Colonic mucosa (tissue), 4 donors: ENCODE data around the gene DUS1L. TPM values are rescaled to one million over a fixed set of nuclear protein-coding genes. Genes with fewer than 3 reads are reported as not detected.

ENCODE experiments used
- DNase-seq: peaks from one replicate; pipeline ENCODE4 v3.0.0-alpha.2; 2020
- H3K27ac ChIP-seq: fragments of 200-600 bp; one replicate; pipeline ENCODE4 v1.8.0; 2021
- H3K27me3 ChIP-seq: fragments of 200-600 bp; one replicate; pipeline ENCODE4 v1.8.0; 2021
- H3K36me3 ChIP-seq: fragments of 200-600 bp; one replicate; pipeline ENCODE4 v1.8.0; 2021
- H3K4me1 ChIP-seq: fragments of 200-600 bp; one replicate; pipeline ENCODE4 v1.8.0; 2021; ENCODE audit warnings: mild to moderate bottlenecking
- H3K4me3 ChIP-seq: fragments of 200-600 bp; one replicate; pipeline ENCODE4 v1.8.0; 2021
- H3K9ac ChIP-seq, 2 donors: one replicate each; pipeline ENCODE4 v1.7.0; 2013; ENCODE audit warnings: control low read depth in 2 of 2, low read depth in 2 of 2, low read length in 2 of 2
- H3K9me3 ChIP-seq: fragments of 200-600 bp; one replicate; pipeline ENCODE4 v1.8.0; 2021
- intact Hi-C: fragments of 100-400 bp; cut with DNase I; formaldehyde crosslinking; loops from one replicate; pipeline ENCODE4 v1.14.1; 2022
- total RNA-seq, 2 donors: library from RNA; stranded (reverse); fragmentation: NEBNext Ultra II Directional in 1 of 2; extraction: Animal tissue kit (Norgen Biotek cat#: 25700) in 1 of 2; gene quantifications; one replicate each; pipeline ENCODE4 v1.2.1, GENCODE V29; 2021
- TF ChIP-seq, protein P1 (sequence below): fragments of 200-600 bp; IDR thresholded peaks from one replicate; pipeline ENCODE4 v1.8.0; 2022; ENCODE audit warnings: antibody characterized with exemption, mild to moderate bottlenecking
- donor health status: healthy.
- donor health status: DM: no; HTN: no; CAD: no.
- donor health status: DM: no; HTN: no; CAD: no.

The DUS1L gene
- total RNA-seq, 2 donors from 2014 or later = 113 to 253 TPM

DNA sequence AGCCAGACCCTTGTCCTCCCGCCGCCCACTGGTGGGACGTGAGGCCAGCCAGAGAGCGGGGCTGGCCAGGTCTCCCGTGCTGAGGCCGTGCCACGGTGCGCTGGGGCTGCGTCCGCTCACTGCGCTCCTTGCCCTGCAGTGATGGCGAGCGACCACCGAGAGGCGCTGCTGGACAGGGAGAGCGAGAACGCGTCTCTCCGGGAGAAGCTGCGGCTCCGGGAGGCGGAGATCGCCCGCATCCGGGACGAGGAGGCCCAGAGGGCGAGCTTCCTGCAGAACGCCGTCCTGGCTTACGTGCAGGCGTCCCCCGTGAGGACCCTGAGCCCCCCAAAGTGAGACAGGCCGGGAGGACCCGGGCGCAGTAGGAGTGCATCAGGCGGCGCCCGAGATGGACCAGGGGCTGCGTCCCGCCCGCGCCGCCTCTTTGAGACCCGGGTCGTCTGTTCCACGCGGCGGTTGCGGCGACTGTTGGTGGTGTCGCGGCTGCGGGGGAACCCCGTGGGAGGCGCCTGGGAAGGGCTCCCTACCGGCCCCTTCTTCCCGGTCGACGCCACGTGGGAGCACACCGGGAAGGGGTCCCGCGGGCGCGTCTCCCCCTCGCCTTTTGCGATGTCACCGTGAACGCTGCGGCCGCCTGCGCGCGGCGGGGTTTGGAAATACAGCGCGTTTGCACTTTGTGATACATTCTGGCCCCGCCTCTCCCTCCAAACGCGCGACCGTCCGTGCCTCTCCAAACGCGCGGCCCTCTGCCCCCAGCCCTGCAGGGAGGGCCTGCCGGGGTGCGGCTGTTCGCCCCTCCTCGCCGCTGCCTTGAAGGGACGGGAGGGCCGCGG, 34.9 kb downstream of the DUS1L start:
- TF ChIP-seq, protein P1, sequence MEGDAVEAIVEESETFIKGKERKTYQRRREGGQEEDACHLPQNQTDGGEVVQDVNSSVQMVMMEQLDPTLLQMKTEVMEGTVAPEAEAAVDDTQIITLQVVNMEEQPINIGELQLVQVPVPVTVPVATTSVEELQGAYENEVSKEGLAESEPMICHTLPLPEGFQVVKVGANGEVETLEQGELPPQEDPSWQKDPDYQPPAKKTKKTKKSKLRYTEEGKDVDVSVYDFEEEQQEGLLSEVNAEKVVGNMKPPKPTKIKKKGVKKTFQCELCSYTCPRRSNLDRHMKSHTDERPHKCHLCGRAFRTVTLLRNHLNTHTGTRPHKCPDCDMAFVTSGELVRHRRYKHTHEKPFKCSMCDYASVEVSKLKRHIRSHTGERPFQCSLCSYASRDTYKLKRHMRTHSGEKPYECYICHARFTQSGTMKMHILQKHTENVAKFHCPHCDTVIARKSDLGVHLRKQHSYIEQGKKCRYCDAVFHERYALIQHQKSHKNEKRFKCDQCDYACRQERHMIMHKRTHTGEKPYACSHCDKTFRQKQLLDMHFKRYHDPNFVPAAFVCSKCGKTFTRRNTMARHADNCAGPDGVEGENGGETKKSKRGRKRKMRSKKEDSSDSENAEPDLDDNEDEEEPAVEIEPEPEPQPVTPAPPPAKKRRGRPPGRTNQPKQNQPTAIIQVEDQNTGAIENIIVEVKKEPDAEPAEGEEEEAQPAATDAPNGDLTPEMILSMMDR = peak; percentile 96
- intact Hi-C loops = loop anchor here (2.0 to 10.0 kb wide), 2 partner anchors 118 to 294 kb away; no protein-coding TSS in a partner anchor
- Histone ChIP-seq H3K4me1 (peaks cover 10% of the 10 kb centered on the region), H3K4me3 (peak overlapping the region; percentile 47), H3K9ac (peak overlapping the region; percentile 43 to 46), H3K36me3 (no peaks in the 10 kb centered on the region), H3K27me3 (no peaks in the 10 kb centered on the region), H3K27ac (peak overlapping the region; percentile 75), H3K9me3 (no peaks in the 10 kb centered on the region)
- DNase-seq = peak; percentile 90

DNA sequence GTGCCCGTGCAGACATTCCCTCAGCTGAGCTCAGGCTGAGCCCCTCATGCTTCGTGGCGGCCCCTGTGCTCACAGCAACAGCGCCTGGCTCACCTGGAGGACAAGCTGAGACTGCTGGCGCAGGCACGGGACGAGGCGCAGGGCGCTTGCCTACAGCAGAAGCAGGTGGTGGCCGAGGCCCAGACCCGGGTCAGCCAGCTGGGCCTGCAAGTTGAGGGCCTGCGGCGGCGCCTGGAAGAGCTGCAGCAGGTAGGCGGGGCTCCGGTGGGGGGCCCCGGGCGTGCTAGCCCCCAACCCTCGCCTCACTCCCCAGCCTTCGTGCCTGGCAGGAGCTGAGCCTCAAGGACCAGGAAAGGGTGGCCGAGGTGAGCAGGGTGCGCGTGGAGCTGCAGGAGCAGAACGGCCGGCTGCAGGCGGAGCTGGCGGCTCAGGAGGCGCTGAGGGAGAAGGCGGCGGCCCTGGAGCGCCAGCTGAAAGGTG, 35.6 kb downstream of the DUS1L start:
- Histone ChIP-seq H3K9me3 (no peaks in the 10 kb centered on the region), H3K36me3 (no peaks in the 10 kb centered on the region), H3K4me1 (peaks cover 10% of the 10 kb centered on the region), H3K27ac (no peak overlapping the region), H3K4me3 (peak overlapping the region; percentile 47), H3K9ac (peak overlapping the region in 1 of 2 donors; percentile 43), H3K27me3 (no peaks in the 10 kb centered on the region)
- TF ChIP-seq, protein P1 = no peak
- DNase-seq = no peak
- intact Hi-C loops = loop anchor here (2.0 to 10.0 kb wide), 2 partner anchors 119 to 295 kb away; no protein-coding TSS in a partner anchor

DNA sequence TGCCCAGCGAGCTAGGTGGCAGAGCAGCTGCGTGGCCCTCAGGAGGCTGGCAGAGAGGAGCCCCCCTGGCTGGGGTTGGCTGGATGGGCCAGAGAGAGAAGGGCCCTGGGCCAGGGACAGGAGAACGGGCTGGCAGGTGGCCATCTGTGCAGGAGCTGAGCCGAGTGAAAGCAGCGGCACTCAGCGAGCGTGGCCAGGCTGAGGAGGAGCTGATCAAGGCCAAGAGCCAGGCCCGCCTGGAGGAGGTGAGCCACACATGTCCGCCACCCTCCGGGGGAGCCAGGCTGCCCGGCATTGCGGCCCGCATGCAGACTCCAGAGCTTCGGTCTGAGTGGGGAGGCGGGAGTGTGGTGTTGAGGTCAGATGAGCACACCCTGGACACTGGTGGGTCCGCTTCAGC, 36.2 kb downstream of the DUS1L start:
- peaks cover 10% of the 10 kb centered on the region for H3K4me1 ChIP-seq
- no peaks in the 10 kb centered on the region for H3K36me3 ChIP-seq
- TF ChIP-seq, protein P1 = no peak
- H3K9me3 ChIP-seq = no peaks in the 10 kb centered on the region
- no peak for DNase-seq
- H3K27me3 ChIP-seq = no peaks in the 10 kb centered on the region
- no peak overlapping the region for H3K4me3 ChIP-seq
- intact Hi-C loops = no loop called here
- H3K27ac ChIP-seq = no peak overlapping the region
- no peak overlapping the region for H3K9ac ChIP-seq

DNA sequence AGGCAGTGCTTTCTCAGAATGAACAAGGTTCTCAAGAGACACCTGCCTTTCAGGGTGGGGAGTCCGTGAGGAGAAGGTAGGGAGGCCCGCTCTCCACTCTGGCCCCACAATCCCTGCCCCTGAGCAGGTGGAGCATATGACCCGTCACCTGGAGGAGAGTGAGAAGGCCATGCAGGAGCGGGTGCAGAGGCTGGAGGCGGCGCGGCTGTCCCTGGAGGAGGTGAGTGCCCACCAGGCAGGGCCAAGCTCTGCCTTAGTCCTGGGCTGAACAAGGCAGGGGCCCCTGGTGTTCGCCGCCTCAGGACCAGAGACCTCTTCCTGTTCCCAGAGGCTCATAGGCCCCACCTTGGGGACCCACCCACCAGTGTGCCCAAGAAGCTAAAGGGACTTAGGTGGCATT, 36.6 kb downstream of the DUS1L start:
- Histone ChIP-seq H3K9me3 (no peaks in the 10 kb centered on the region), H3K27me3 (no peaks in the 10 kb centered on the region), H3K27ac (no peak overlapping the region), H3K9ac (no peak overlapping the region), H3K4me3 (no peak overlapping the region), H3K36me3 (no peaks in the 10 kb centered on the region), H3K4me1 (peaks cover 12% of the 10 kb centered on the region)
- intact Hi-C loops = no loop called here
- TF ChIP-seq, protein P1 = no peak
- DNase-seq = no peak

DNA sequence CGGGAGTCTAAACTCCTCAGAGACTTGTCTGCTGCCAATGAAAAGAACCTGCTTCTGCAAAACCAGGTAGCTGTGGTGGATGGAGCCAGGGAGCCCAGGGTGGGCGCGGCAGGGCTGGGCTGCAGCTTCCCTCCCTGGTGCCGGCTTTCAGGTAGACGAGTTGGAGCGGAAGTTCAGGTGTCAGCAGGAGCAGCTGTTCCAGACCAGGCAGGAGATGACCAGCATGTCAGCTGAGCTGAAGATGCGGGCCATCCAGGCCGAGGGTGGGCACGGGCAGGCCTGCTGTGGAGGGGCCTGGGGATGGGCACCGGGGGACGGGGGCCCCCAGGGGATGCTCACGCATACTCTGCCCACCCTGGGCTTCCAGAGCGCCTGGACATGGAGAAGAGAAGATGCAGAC, 37.4 kb downstream of the DUS1L start:
- DNase-seq = no peak
- no peaks in the 10 kb centered on the region for H3K27me3 ChIP-seq
- H3K27ac ChIP-seq = no peak overlapping the region
- TF ChIP-seq, protein P1 = no peak
- H3K36me3 ChIP-seq = no peaks in the 10 kb centered on the region
- no peaks in the 10 kb centered on the region for H3K9me3 ChIP-seq
- H3K9ac ChIP-seq = no peak overlapping the region
- H3K4me3 ChIP-seq = no peak overlapping the region
- intact Hi-C loops = no loop called here
- H3K4me1 ChIP-seq = peaks cover 14% of the 10 kb centered on the region
